Measurements from ENCODE around the gene LGR5.

Gene LGR5

GRCh38 chr12:71610031-71610795, 170.6 kb downstream of the LGR5 start:
- Histone ChIP-seq H3K9me3 (ENCODE audit: control insufficient read depth, low read depth, low read length) (no peaks in the 10 kb centered on the region), H3K4me3 (ENCODE audit: low read length) (no peak overlapping the region), H3K36me3 (ENCODE audit: control insufficient read depth, low read depth, low read length) (peaks cover 78% of the 10 kb centered on the region), H3K9ac (ENCODE audit: low read length) (no peak overlapping the region), H3K27me3 (ENCODE audit: control insufficient read depth, insufficient read depth, low read length) (no peaks in the 10 kb centered on the region), H3K27ac (ENCODE audit: low read length) (no peak overlapping the region), H3K4me1 (ENCODE audit: control insufficient read depth, low read depth, low read length) (no peaks in the 10 kb centered on the region)

- H3K27ac ChIP-seq (ENCODE audit: low read length): no peak overlapping the region
- H3K4me1 ChIP-seq (ENCODE audit: control insufficient read depth, low read depth, low read length): peaks cover 12% of the 10 kb centered on the region
- no peak overlapping the region for H3K4me3 ChIP-seq (ENCODE audit: low read length)
- H3K36me3 ChIP-seq (ENCODE audit: control insufficient read depth, low read depth, low read length): peaks cover 88% of the 10 kb centered on the region
- H3K9ac ChIP-seq (ENCODE audit: low read length): no peak overlapping the region
- no peaks in the 10 kb centered on the region for H3K27me3 ChIP-seq (ENCODE audit: control insufficient read depth, insufficient read depth, low read length)
- no peaks in the 10 kb centered on the region for H3K9me3 ChIP-seq (ENCODE audit: control insufficient read depth, low read depth, low read length)
These were observed 182.3 kb downstream of the LGR5 start for GRCh38 chr12:71621938-71622337.

- Histone ChIP-seq H3K9ac (ENCODE audit: low read length) (no peak overlapping the region), H3K36me3 (ENCODE audit: control insufficient read depth, low read depth, low read length) (peaks cover 92% of the 10 kb centered on the region), H3K27me3 (ENCODE audit: control insufficient read depth, insufficient read depth, low read length) (no peaks in the 10 kb centered on the region), H3K4me1 (ENCODE audit: control insufficient read depth, low read depth, low read length) (peaks cover 3% of the 10 kb centered on the region), H3K27ac (ENCODE audit: low read length) (no peak overlapping the region), H3K9me3 (ENCODE audit: control insufficient read depth, low read depth, low read length) (no peaks in the 10 kb centered on the region), H3K4me3 (ENCODE audit: low read length) (no peak overlapping the region)
These were observed 185.9 kb downstream of the LGR5 start for GRCh38 chr12:71625476-71625875.

GRCh38 chr12:71626098-71626497, 186.5 kb downstream of the LGR5 start:
- Histone ChIP-seq H3K36me3 (ENCODE audit: control insufficient read depth, low read depth, low read length) (peaks cover 92% of the 10 kb centered on the region), H3K4me3 (ENCODE audit: low read length) (no peak overlapping the region)

GRCh38 chr12:71626768-71627167, 187.2 kb downstream of the LGR5 start:
- Histone ChIP-seq H3K4me1 (ENCODE audit: control insufficient read depth, low read depth, low read length) (no peaks in the 10 kb centered on the region), H3K27ac (ENCODE audit: low read length) (no peak overlapping the region), H3K9me3 (ENCODE audit: control insufficient read depth, low read depth, low read length) (no peaks in the 10 kb centered on the region), H3K27me3 (ENCODE audit: control insufficient read depth, insufficient read depth, low read length) (no peaks in the 10 kb centered on the region), H3K36me3 (ENCODE audit: control insufficient read depth, low read depth, low read length) (peaks cover 93% of the 10 kb centered on the region), H3K4me3 (ENCODE audit: low read length) (no peak overlapping the region), H3K9ac (ENCODE audit: low read length) (no peak overlapping the region)

More at GRCh38 chr12:71626098-71626497, 186.5 kb downstream of the LGR5 start:
- Histone ChIP-seq H3K9ac (ENCODE audit: low read length) (no peak overlapping the region), H3K9me3 (ENCODE audit: control insufficient read depth, low read depth, low read length) (no peaks in the 10 kb centered on the region), H3K27me3 (ENCODE audit: control insufficient read depth, insufficient read depth, low read length) (no peaks in the 10 kb centered on the region), H3K4me1 (ENCODE audit: control insufficient read depth, low read depth, low read length) (no peaks in the 10 kb centered on the region), H3K27ac (ENCODE audit: low read length) (no peak overlapping the region)

GRCh38 chr12:71627438-71628002, 187.9 kb downstream of the LGR5 start:
- H3K27ac ChIP-seq (ENCODE audit: low read length): no peak overlapping the region
- no peaks in the 10 kb centered on the region for H3K4me1 ChIP-seq (ENCODE audit: control insufficient read depth, low read depth, low read length)
- H3K36me3 ChIP-seq (ENCODE audit: control insufficient read depth, low read depth, low read length): peaks cover 93% of the 10 kb centered on the region
- H3K9ac ChIP-seq (ENCODE audit: low read length): no peak overlapping the region
- H3K27me3 ChIP-seq (ENCODE audit: control insufficient read depth, insufficient read depth, low read length): no peaks in the 10 kb centered on the region
- no peaks in the 10 kb centered on the region for H3K9me3 ChIP-seq (ENCODE audit: control insufficient read depth, low read depth, low read length)
- no peak overlapping the region for H3K4me3 ChIP-seq (ENCODE audit: low read length)

Measured in iPS-18a (cell line).